Aorta (tissue), 5 donors: ENCODE results near the gene CD300A. TPM values are rescaled to one million over a fixed set of nuclear protein-coding genes. Genes with fewer than 3 reads are reported as not detected.

Experiments used
- ATAC-seq: fragments of 200-7000 bp; cut with Tn5 transposase; one replicate; pipeline ENCODE4 v1.9.1; 2022; ENCODE audit warnings: moderate library complexity; ENCODE audit not compliant: low FRiP score
- DNase-seq, 2 donors: peaks; one replicate each; pipeline ENCODE4 v3.0.0-alpha.2; 2020
- H3K27ac ChIP-seq, 2 donors: one replicate each; pipeline ENCODE4 v1.5.1; 2013; ENCODE audit warnings: low read length in 2 of 2, mild to moderate bottlenecking in 2 of 2, moderate library complexity in 2 of 2, control low read depth in 1 of 2, inconsistent platforms in 1 of 2, low read depth in 1 of 2
- H3K27me3 ChIP-seq, 2 donors: one replicate each; pipeline ENCODE4 v1.6.1; 2013; ENCODE audit warnings: control low read depth in 1 of 2, low read length in 1 of 2, mild to moderate bottlenecking in 1 of 2, moderate library complexity in 1 of 2; ENCODE audit not compliant: insufficient read depth in 2 of 2, control insufficient read depth in 1 of 2
- H3K36me3 ChIP-seq, 2 donors: one replicate each; pipeline ENCODE4 v1.6.1; 2013; ENCODE audit warnings: control low read depth in 1 of 2, low read length in 1 of 2, mild to moderate bottlenecking in 1 of 2; ENCODE audit not compliant: insufficient read depth in 2 of 2, control insufficient read depth in 1 of 2
- H3K4me1 ChIP-seq, 2 donors: one replicate each; pipeline ENCODE4 v1.6.1; 2013; ENCODE audit warnings: low read length in 2 of 2, control low read depth in 1 of 2, mild to moderate bottlenecking in 1 of 2, moderate library complexity in 1 of 2; ENCODE audit not compliant: insufficient read depth in 2 of 2, control insufficient read depth in 1 of 2
- H3K4me3 ChIP-seq, 2 donors: one replicate each; pipeline ENCODE4 v1.5.1; 2013; ENCODE audit warnings: low read length in 2 of 2, control low read depth in 1 of 2, mild to moderate bottlenecking in 1 of 2
- H3K9me3 ChIP-seq: one replicate; pipeline ENCODE4 v1.6.1; 2013; ENCODE audit warnings: mild to moderate bottlenecking, low read length; ENCODE audit not compliant: control insufficient read depth
- WGBS, 2 donors: extraction: QIAGEN DNeasy Blood & Tissue Kit; methylation state at CpG; one replicate each; pipeline ENCODE4 v1.1.7; 2013; 5-methylcytosine and 5-hydroxymethylcytosine counted together
- intact Hi-C, 2 donors: fragments of 100-400 bp; cut with DNase I; formaldehyde crosslinking; loops; one replicate each; pipeline versions ENCODE4 v1.14.2 to v1.15.0; 2022
- polyA plus RNA-seq, 2 donors: library from polyadenylated mRNA; stranded (reverse); fragments of 200-250 nt; gene quantifications; one replicate each; pipeline ENCODE4 v1.2.3, GENCODE V29; 2013
- total RNA-seq, 2 donors: library from RNA; stranded (reverse); fragmentation: NEBNext Ultra II Directional; extraction: Animal tissue kit (Norgen Biotek cat#: 25700); gene quantifications; one replicate each; pipeline ENCODE4 v1.2.1, GENCODE V29; 2021
- donor health status: healthy with polysubstance abuse.
- donor health status: Bipolar disorder and iron deficiency.
- donor health status: DM: no; HTN: no; CAD: no.
- donor health status: DM: no; HTN: no; CAD: no.
- donor health status: DM: yes; HTN: yes; CAD: no.

CD300A gene
- total and polyA plus RNA-seq, 4 donors = 2.6 to 10.4 (median 9.7) TPM

DNA sequence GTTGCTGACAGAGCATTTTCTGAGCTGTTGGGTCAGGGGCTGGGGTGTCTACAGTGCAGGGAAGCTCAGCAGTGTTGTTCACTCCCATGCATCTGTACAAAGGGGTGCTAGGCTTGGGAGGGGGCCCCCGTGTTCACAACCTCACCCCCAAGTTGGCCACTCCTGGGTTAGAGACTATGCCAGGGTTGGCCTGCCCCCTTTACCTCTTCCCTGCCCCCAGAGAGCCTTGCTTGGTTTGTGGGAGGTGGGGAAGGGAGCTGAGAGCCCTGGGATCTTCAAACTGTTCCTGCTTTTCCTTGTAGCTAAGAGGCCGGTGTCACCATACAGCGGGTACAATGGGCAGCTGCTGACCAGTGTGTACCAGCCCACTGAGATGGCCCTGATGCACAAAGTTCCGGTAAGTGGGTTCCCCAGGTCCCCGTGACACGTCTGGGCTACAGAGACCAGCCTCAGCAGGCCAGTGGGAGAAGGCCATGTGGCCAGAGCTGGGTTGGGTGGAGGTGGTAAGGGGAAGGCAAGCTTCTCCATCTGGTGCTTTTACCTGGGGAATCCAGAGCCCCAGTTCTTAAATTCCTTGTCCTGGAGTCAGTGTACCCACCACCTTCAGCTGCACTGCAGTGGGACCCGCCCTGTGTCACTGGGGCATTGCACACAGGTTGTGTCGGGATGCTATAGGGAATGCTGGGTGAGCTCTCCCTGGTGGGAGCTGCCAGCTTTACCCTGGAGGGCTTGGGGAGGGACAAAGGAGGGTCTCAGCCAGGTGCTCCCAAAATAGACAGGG is 22.7 kb upstream of the CD300A start:
- H3K9me3 ChIP-seq = no peaks in the 10 kb centered on the region
- H3K27ac ChIP-seq = peak overlapping the region in 1 of 2 donors; percentile 60
- ATAC-seq (no peak), DNase-seq (no peak)
- H3K4me3 ChIP-seq = no peak overlapping the region
- H3K4me1 ChIP-seq = peaks cover 0 to 1% of the 10 kb centered on the region in 2 donors
- H3K27me3 ChIP-seq = no peaks in the 10 kb centered on the region
- 73 to 74% methylated on average over 8 of the region's 8 CpGs for WGBS, 2 donors
- peaks cover 0 to 3% of the 10 kb centered on the region in 2 donors for H3K36me3 ChIP-seq
- intact Hi-C loops = loop anchor here in 1 of 2 donors (10.0 kb wide), 1 partner anchor 1149 kb away; no protein-coding TSS in a partner anchor

- H3K4me1 ChIP-seq = peaks cover 1 to 3% of the 10 kb centered on the region in 2 donors
- H3K27ac ChIP-seq = peak overlapping the region in 1 of 2 donors; percentile 38
- DNase-seq (peak in 1 of 2 donors; percentile 69), ATAC-seq (no peak)
- H3K27me3 ChIP-seq = no peaks in the 10 kb centered on the region
- H3K9me3 ChIP-seq = no peaks in the 10 kb centered on the region
- WGBS, 2 donors = 48 to 52% methylated on average over 11 to 12 of the region's 12 CpGs
- H3K36me3 ChIP-seq = peaks cover 0 to 3% of the 10 kb centered on the region in 2 donors
- no peak overlapping the region for H3K4me3 ChIP-seq
- intact Hi-C loops = loop anchor here in 1 of 2 donors (10.0 kb wide), 1 partner anchor 1150 kb away; no protein-coding TSS in a partner anchor
Observed at GRCh38 chr17:74444406-74444805, 22.0 kb upstream of the CD300A start.

DNA sequence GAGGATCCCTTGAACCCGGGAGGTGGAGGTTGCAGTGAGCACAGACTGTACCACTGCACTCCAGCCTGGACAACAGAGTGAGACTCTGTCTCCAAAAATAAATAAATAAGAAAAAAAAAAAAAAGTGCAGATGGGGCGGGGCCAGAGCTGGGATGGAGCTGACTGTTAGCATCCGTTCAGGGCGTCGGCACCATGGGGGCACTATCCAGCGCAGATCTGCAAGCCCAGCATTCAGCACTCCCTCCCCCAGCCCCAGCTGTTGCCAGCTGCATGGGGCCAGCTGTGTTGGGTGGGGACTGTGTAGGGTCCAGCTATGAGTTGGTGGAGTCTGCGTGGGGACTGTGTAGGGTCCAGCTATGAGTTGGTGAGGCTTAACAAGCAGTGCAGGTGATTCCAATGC is 21.3 kb upstream of the CD300A start:
- DNase-seq (no peak), ATAC-seq (no peak)
- intact Hi-C loops = loop anchor here in 1 of 2 donors (10.0 kb wide), 1 partner anchor 1150 kb away; no protein-coding TSS in a partner anchor
- Histone ChIP-seq H3K27me3 (no peaks in the 10 kb centered on the region), H3K9me3 (no peaks in the 10 kb centered on the region), H3K27ac (peak overlapping the region in 1 of 2 donors; percentile 41), H3K4me1 (peaks cover 4 to 8% of the 10 kb centered on the region in 2 donors), H3K4me3 (no peak overlapping the region), H3K36me3 (peaks cover 0 to 3% of the 10 kb centered on the region in 2 donors)
- WGBS, 2 donors = 90 to 96% methylated on average over 7 of the region's 7 CpGs

DNA sequence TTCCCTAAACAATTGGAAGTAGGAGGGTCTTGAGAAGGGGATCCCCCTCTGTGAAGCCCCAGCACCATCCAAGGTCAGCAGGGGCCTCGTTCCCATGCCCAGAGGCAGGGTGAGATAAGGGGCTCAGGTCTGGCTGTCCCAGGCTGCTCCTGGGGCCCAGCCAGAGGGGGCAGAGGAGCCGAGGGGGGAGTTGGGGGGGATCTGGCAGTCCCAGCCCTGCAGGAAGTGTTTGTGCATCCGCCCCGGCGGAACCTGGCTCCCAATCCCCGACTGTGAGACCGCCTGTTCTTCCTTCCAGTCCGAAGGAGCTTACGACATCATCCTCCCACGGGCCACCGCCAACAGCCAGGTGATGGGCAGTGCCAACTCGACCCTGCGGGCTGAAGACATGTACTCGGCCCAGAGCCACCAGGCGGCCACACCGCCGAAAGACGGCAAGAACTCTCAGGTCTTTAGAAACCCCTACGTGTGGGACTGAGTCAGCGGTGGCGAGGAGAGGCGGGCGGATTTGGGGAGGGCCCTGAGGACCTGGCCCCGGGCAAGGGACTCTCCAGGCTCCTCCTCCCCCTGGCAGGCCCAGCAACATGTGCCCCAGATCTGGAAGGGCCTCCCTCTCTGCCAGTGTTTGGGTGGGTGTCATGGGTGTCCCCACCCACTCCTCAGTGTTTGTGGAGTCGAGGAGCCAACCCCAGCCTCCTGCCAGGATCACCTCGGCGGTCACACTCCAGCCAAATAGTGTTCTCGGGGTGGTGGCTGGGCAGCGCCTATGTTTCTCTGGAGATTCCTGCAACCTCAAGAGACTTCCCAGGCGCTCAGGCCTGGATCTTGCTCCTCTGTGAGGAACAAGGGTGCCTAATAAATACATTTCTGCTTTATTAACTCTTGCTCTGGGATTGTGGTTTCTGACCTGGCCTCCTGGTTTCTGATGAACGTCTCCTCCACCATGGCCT is 19.6 kb upstream of the CD300A start:
- ATAC-seq (peak; percentile 75), DNase-seq (peak; percentile 90 to 93)
- intact Hi-C loops = loop anchor here (2.0 to 10.0 kb wide), 2 partner anchors 16 to 1152 kb away; no protein-coding TSS in a partner anchor

GRCh38 chr17:74447628-74448159 is 18.7 kb upstream of the CD300A start:
- peaks cover 4 to 8% of the 10 kb centered on the region in 2 donors for H3K4me1 ChIP-seq
- no peak for DNase-seq
- H3K9me3 ChIP-seq = no peaks in the 10 kb centered on the region
- WGBS, 2 donors = 86 to 88% methylated on average over 11 of the region's 11 CpGs
- ATAC-seq = no peak
- H3K27me3 ChIP-seq = no peaks in the 10 kb centered on the region
- H3K36me3 ChIP-seq = no peaks in the 10 kb centered on the region
- H3K4me3 ChIP-seq = no peak overlapping the region
- peak overlapping the region in 1 of 2 donors; percentile 54 for H3K27ac ChIP-seq
- intact Hi-C loops = loop anchor here (2.0 to 10.0 kb wide), 2 partner anchors 17 to 1153 kb away; no protein-coding TSS in a partner anchor

More for the DNA sequence above, 19.6 kb upstream of the CD300A start:
- Histone ChIP-seq H3K27ac (peak overlapping the region; percentile 54 to 67), H3K27me3 (no peaks in the 10 kb centered on the region), H3K36me3 (no peaks in the 10 kb centered on the region), H3K4me3 (no peak overlapping the region), H3K4me1 (peaks cover 4 to 8% of the 10 kb centered on the region in 2 donors), H3K9me3 (no peaks in the 10 kb centered on the region)
- WGBS, 2 donors = 2 to 4% methylated on average over 31 of the region's 31 CpGs

DNA sequence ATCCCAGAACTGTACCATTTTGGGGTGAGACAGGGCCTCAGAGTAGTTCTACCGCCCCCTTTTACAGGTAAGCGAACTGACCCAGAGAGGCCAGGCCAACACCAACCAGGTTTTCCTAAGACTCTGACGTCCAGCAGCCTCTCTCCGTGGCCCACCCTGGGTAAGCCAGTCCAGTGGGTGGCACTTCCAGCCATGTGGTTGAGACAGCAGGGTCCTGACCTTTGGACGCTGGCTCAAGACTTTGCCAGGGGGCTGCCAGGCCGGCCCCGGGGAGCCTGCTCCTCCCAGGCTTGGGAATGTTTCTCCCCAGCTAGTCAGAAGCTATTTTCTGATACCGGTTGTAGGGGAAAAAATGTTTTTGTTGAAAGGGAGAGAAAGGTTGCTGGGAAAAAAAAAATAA is 17.7 kb upstream of the CD300A start:
- peaks cover 4 to 8% of the 10 kb centered on the region in 2 donors for H3K4me1 ChIP-seq
- ATAC-seq = peak; percentile 44
- H3K4me3 ChIP-seq = no peak overlapping the region
- H3K36me3 ChIP-seq = no peaks in the 10 kb centered on the region
- intact Hi-C loops = loop anchor here in 1 of 2 donors (10.0 kb wide), 1 partner anchor 1154 kb away; no protein-coding TSS in a partner anchor
- DNase-seq = peak; percentile 82 to 87
- H3K27ac ChIP-seq = peak overlapping the region; percentile 50 to 90
- H3K9me3 ChIP-seq = no peaks in the 10 kb centered on the region
- no peaks in the 10 kb centered on the region for H3K27me3 ChIP-seq
- WGBS, 2 donors = 23 to 26% methylated on average over 8 of the region's 8 CpGs

- Histone ChIP-seq H3K4me1 (peaks cover 4 to 8% of the 10 kb centered on the region in 2 donors), H3K9me3 (no peaks in the 10 kb centered on the region), H3K36me3 (no peaks in the 10 kb centered on the region), H3K4me3 (no peak overlapping the region), H3K27me3 (no peaks in the 10 kb centered on the region), H3K27ac (peak overlapping the region; percentile 58 to 99)
- ATAC-seq (no peak), DNase-seq (peak in 1 of 2 donors; percentile 46)
- intact Hi-C loops = loop anchor here in 1 of 2 donors (10.0 kb wide), 1 partner anchor 1155 kb away; no protein-coding TSS in a partner anchor
- WGBS, 2 donors = 50 to 54% methylated on average over 11 of the region's 11 CpGs
Observed at GRCh38 chr17:74449306-74449705, 17.1 kb upstream of the CD300A start.

DNA sequence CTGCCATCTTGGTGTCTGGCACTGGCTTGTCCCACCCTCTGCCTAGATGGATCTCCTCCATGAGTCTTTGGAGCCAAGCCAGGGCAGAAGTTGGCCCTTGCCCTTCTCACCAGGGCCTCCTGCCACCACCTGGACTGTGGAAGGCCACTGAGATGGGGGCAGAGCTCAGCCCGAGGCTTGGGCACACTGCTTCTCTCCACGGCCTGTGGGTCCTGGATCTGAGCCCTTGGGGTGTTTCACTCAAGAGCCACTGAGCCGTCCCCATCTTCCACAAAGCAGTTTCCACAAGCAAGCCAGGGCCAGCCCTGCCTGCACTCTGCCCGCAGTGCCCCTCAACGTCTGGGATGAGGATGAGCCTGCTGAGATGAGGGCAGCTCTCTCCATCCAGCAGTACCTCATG is 16.7 kb upstream of the CD300A start:
- Histone ChIP-seq H3K9me3 (no peaks in the 10 kb centered on the region), H3K27me3 (no peaks in the 10 kb centered on the region), H3K4me3 (no peak overlapping the region), H3K36me3 (no peaks in the 10 kb centered on the region), H3K27ac (peak overlapping the region; percentile 58 to 99), H3K4me1 (peaks cover 4 to 8% of the 10 kb centered on the region in 2 donors)
- ATAC-seq = no peak
- intact Hi-C loops = loop anchor here (5.0 to 10.0 kb wide), 2 partner anchors 237 to 1155 kb away; partner anchors contain the start of gene TTYH2 (in 1 of the 2)
- WGBS, 2 donors = 46 to 48% methylated on average over 5 of the region's 5 CpGs
- peak in 1 of 2 donors; percentile 41 for DNase-seq
